ENCODE results near the gene TADA2A.
A peak's percentile ranks its signal among the peaks of the same experiment; 100 is the strongest.

TADA2A gene, protein sequence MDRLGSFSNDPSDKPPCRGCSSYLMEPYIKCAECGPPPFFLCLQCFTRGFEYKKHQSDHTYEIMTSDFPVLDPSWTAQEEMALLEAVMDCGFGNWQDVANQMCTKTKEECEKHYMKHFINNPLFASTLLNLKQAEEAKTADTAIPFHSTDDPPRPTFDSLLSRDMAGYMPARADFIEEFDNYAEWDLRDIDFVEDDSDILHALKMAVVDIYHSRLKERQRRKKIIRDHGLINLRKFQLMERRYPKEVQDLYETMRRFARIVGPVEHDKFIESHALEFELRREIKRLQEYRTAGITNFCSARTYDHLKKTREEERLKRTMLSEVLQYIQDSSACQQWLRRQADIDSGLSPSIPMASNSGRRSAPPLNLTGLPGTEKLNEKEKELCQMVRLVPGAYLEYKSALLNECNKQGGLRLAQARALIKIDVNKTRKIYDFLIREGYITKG

DNA sequence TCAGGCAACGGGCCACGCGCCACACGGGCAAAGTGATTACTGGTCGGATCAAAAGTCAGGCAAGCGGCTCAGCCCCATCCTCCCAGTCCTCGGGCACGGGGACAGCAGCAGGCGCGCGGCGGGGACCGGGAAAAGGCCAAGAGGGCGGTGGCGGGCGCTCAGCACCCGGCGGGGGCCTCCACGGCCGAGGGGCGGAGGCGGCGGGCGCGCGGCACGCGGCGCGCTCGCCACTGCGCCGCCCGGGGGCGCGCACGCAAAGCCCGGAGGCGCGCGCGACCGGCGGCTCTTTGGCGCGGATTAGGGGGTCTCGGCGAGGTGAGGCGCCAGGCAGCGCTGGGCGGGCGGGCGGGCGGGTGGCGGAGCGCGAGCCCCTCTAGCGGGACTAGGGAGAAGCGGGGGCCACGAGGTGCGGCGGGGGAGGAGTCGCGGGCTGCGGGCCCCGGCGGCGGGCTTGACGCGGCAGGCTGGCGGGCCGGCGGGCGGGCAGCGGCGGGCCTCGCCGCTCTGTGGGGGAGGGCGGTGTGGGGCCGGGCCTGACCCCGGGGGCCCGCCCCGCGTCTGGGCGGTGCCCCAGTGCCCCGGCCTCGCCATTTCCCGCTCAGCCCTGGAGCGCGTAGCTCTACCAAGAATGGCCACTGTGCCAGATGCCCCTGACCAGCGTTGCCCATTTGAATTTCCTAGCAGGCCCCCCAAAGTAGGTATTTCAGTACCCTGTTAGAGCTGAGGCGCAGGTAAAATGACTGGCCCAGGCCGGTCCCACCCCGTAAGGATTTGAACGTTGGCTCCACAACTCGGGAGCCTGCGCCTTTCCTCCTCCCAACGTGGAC lies at the start of gene TADA2A, which contains the start of gene ACACA:
Gene TADA2A (plus strand): TSS at position 252 of the 827 bp plus-strand sequence. CDS start 4,480 bp downstream, outside the sequence.
Gene ACACA (minus strand): TSS at position 202 of the 827 bp plus-strand sequence. CDS start 537 bp downstream, outside the sequence.
- DNase-seq: peak; percentile 79

DNA sequence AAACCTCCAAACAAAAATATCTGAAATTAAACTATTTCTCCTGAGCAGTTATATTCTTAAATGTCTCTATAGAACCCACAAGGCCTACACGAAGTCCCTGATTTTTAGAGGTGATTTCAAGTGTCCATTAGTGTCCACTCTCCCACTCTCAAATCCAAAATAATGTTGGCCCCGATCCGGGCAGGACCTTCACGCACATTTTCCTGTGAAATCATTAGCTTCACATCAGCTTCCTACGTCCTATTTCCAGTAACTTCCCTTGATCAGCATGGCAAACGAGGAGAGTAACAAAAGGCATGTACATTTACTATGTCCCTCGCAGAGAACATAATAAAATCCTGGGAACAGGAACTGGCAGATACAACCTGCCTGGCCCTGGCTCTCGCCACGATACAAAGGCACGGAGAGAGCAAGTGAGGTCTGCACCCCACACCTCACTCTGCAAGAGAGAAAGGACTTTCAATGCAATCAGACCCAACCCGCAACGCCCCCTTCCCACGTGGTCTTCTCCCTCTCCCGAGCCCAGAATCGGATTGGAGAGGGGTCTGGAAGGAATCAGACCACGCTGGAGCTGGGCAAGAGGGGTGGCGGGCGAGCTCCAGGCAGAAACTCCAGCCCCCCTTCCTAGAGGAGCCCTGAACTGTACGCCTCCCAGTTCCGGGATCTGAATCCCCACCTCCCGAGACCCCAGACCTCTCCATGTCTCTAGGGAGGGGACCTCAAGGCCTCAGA lies 48.4 kb upstream of the TADA2A start:
- peak; percentile 29 for DNase-seq

DNA sequence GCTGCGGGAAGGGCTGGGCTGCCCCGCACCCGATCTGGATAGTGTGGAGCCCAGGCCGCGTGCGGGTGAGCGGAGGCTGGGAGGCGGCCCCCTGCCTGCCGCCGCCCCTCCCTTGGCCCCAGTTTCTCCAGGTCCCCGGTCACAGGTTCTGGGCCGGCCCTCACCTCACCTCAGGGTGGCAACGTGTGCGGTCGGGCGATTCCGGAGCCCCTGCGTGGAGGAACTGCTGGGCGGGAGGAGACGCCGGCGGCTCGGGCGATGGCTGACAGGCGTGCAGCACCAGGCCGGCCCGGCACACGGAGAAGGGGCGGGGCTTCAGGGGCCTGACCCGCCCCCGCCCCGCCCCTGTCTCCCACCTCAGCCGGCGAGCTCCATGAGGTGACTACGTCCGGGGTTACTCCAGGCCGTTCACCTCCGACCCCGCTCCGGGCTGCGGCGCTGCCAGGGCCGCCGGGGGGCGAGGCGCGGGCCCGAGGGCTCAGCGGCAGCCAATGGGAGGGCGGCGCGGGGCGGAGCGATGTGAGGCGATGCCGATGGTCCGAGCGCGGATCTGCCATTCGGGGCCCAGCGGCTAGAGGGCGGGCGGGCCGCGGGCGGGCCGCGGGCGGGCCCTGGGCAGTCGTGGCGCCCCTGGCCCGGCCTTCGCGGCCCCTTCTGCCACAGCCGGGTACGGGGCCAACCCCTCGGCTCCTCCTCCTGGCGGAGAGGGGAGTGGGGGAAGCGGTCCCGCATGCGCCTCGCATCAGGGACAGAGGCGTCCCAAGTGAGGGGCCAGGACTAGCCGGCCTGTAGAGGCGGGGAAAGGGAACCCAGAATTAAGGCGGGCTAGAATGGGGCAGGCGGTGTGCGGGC lies 47.6 kb upstream of the TADA2A start:
- peak; percentile 92 for DNase-seq

DNA sequence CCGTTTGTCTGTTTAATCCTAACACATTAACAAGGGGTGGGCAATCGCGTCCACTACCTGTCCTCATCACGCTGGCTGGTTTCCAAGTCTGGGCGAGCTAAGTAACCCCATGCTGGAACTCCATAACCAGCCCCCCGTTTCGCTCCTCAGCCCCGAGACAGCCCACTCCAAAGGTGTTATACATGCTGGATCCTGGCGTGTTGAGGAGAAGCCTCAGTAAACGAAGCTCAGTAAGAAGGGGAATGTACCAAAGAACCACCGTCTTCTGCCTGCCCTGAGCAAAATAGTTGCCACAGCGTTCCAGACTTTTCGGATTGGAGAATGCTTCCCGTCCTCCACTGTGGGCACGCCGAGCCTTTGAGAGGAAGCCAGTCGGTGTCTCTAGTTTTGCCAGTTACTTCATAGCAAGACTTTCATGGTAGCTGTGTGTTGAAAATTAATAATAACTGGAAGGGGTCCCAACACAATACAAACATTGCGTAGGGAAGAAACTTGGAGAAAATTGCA lies 47.0 kb upstream of the TADA2A start:
- no peak for DNase-seq

DNA sequence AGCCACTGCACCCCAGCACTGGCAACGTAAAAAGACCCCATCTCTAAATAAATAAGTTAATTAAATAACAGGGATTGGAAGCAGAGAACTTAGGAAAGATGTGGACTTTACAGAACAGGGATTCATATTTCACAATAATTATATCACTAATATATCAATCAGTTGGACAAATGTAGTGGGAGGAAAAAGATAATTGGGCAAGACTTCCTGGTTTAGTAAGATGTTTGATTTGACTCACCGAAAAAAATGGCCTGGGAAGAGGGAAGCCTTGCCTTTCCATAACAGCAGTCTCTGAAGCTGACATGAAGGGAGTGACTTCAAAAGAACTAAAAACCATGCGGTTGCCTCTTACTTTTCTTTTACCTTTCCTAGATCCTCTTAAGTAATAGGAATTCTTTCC lies 46.1 kb upstream of the TADA2A start:
- no peak for DNase-seq

DNA sequence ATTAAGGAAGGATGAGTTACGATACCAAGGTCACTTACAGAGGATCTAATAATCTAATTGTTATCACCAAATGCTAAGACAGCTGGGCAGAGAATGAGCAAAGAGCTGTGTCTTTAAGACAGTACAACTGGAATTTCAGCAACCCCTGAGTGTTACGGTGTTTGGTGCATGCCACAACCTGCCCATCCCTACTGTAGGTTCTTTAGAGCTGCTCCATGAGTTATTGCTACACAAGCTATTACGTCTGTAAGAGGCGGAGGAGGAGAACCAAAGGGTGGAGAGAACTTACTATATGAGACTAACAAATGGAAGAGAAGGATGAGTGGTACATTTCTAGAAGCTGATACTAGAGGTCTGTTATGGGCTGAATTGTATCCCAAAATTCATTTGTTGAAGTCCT lies 45.1 kb upstream of the TADA2A start:
- no peak for DNase-seq

DNA sequence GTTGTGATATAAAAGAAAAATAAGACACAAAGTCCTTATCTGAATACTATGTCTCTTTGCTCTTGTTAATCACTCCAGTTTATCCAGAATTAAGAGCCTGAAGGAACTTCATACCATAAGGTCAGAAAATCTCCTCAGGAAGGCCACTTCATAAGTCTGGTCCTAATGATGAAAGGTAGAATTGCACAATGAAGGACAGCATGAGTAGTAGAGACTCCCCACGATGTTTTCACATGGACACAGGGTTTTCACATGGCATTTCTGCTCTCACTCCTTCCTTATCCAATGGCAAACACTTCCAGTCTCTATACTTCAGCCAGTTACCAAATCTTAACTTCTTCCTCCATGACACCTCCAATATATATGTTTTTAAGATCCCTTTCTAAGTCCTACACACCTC lies 41.1 kb upstream of the TADA2A start:
- DNase-seq: no peak

DNA sequence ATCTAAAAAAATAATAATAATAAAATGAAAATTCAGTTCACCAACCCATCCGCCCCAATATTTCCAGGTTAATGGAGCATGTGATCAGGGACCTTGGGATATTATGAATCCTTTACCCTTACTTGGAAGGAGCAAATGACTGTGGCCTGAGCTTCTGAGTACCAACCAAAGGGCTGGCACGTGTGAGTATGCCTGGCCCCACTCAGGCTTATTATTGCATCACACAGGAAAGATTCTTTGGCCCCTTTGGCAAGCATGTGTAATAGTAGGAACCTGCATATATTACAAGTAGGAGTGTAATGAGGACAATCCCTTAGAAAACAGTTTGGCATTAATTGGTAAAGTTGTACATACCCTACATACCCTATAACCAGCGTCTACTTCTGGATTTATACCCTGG lies 38.1 kb upstream of the TADA2A start:
- DNase-seq: no peak

DNA sequence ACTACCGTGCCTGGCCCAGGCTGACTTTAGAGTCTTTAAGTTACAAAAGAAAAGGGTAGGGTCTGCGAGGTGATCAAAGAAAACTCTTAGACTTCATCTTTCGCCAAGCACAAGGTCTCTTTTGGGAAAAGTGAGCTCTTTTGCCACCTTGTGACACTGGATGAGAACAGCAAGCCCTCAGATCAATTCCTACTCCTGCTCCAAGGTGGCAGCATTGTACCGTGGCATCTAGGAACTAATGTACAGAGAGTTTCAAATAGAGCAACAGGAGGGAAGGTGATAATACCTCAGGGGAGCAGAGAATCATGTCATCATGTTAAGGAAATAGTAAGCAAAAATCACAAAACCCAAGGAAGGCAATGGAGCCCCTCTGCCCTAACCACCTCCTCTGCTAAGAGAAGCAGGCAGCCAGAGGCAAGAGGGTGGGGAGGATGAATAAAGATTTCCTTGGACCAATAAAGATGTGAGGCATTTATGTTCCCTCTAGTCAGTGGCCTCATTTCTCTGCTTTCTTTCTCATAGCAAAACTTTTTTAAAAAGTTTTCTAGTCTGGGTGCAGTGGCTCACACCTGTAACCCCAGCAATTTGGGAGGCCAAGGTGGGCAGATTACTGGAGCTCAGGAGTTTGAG lies 33.0 kb upstream of the TADA2A start:
- DNase-seq: peak; percentile 69

DNA sequence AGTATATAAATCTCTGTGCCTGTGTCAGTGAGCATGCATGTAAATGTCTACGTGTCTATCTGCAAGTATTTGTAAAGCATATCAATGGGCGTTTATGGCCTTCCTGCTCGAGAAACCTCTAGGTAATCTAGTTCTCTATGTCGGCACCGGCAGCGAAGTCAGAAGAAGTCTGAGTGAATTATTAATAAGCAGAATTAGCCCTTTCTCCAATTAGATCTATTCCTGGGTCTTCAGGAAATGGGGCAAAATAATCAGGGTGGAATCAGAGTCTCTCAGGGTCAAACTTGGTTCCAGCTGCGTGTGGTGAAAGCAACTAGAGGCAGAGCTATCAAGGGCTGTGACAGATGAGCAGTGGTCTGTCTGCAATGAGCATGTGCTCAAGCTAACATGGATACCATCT lies 31.0 kb upstream of the TADA2A start, which contains the start of gene C17orf78:
Gene C17orf78 (plus strand): TSS at position 280 of the 400 bp plus-strand sequence. CDS start 108 bp downstream, at position 388.
- DNase-seq: no peak

DNA sequence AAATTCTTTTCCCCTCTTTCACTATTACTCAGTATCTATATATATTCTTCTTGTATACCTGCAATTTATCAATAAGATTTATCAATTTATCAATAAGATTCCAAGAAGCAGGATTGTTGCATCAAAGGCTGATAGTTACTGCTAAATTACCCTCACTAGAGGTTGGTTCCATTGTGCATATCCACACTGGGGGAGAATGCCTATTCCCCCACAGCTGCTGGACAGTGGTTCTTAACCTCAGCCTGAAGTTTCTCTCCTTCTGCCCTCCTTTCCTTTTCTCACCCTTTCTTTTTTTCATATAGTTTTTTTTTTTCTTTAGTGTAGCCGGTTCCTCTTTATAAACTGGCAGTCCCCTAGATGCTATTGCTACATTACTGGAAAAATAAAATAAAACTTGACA lies 24.6 kb upstream of the TADA2A start:
- no peak for DNase-seq

DNA sequence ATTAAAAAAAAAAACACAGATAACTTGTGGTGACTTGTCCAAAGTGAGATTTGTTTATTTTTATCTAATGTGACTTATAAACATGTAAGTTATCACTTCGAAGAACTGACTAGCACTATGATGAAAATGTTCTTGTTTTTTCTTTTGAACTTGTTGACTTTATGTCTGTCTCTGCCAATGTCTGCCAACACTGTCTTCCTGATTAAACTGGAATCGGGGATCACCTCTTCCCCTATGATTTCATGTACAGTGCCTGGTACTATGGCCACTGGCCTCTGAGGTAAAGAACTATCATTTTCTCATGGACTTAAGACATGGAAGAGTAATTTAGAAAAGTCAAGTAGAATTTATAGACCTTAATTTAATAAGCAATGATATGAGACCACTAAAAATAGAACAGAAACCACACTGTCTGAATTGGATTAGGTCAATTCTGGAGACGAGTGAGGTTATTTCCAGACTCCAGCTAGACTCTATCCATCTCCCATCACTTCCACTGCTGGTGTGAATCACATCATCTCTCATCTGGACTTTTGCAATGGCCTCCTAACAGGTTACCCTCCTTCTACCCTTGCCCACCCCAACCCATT lies 22.0 kb upstream of the TADA2A start:
- DNase-seq: no peak

DNA sequence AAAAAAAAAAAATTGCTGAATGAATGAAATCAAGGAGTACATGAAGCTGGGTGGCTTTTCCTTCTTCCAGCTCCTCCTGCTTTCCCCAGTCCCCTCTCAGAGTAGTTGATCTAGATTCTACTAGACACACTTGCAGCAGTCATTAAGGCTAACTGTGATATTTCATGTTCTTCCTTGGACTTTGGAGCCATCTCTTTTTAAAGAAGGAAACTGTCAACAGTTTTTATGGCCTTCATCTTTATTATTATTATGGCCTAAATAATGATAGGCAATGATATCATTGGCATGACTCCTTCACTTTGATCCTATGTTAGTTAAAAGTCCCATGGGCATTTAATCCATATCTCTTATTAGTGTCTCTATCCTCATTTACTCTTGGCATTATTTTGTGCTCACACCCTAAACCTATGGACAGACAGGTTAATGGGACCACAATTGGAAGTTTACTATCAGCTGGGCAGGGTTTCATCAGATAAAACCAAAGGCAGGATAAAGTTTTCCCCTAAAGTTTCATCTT lies 21.2 kb upstream of the TADA2A start:
- DNase-seq: no peak

DNA sequence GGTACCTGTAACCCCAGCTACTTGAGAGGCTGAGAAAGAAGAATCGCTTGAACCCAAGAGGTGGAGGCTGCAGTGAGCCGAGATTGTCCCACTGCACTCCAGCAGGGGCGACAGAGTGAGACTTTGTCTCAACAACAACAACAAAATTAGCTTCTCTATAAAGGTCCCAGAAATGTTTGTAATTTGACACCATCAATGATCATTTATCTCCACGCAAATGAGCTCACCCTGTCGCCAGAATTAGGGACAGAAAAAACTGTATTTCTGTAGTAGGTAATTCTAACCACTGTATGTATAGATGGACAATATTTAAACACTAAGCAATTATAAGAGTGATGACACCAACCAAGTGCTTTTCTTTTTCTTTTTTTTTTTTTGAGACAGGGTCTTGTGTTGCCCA lies 20.2 kb upstream of the TADA2A start:
- DNase-seq: no peak

DNA sequence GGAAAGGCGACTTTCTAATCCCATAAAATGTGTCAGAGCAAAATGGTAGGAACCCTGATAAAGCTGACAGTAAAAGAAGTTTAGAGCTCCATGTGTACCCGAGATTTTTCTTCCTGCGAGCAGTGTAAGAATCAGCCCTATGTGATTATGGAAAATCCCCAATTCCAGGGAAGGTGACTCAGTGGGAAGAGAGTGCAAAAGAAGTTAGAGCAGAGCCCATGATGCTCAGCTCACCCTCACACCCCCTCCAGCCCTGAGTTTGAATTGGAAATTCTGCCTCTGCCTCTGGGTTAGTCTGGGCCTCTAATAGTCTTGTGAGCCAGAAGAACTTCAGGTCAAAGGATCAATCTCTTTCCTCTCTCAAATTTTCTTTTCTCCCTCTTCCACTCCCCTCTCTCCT lies 18.4 kb upstream of the TADA2A start:
- no peak for DNase-seq

DNA sequence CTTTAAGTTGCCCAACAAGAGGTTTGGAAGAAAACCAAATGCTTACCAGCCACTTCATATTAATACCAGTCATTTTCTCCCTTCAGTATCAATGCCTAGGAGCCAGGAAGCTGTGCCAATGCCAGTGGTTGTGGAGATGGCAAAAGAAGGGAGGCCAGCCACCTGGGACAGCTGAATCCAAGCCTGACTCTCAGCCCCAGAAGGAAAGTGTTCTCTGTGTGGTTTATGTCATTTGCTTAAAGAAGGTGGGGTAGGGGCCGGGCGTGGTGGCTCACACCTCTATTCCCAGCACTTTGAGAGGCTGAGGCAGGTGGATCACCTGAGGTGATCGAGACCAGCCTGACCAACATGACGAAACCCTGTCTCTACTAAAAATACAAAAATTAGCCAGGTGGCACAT lies 17.5 kb upstream of the TADA2A start:
- DNase-seq: no peak

DNA sequence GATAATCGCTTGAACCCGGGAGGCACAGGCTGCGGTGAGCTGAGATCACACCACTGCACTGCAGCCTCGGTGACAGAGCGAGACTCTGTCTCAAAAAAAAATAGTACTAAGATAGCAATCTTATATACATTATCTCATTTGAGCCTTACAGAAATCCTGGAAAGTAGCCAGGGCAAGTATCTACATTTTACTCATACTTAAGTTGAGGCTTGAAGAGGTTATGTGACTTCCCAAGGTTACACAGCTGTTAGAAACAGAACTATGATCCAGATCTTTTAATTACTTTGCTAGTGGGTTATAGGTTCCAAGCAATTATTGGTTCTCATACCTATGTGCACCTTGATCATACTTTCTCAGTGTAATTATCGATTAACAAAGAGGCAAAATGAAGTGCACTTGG lies 15.5 kb upstream of the TADA2A start:
- DNase-seq: no peak

DNA sequence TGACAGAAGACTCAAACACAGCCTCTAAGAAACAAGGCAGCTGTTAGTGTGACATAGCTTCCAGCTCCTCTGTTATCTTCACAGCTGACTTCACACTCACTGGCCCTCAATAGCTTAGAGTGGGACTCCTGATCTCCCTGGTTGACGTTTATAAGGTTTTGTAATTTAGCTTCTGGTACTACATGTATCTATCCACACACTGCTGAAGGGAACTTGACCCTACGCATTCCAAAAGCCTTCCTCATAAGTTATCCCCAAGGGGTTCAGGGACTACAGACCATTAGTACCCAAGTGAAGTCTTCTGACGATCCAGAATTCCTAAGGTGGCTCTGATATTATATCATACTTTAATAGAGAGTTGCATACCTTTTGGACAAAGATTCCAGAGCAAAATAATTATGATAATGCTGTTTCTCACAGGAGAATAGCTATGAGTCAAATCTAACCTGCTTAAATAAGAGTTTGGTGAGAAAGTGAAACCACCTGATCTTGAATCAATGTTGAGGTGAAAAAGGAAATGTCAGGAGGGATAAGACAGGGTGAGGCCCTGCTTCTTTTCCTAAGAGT lies 14.6 kb upstream of the TADA2A start:
- DNase-seq: no peak

DNA sequence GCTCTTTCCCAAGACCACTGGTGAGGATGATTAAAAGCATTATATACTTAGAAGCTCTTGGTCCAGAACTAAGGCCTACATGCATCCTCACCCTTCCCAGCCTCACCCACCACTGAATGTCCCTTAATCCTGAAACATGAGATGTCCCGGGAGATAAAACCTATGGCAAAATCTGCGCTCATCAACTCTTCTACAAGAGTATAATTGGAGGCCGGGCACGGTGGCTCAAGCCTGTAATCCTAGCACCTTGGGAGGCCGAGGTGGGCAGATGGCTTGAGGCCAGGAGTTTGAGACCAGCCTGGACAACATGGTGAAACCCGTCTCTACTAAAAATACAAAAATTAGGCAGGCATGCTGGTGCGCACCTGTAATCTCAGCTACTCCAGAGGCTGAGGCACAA lies 13.3 kb upstream of the TADA2A start:
- no peak for DNase-seq

DNA sequence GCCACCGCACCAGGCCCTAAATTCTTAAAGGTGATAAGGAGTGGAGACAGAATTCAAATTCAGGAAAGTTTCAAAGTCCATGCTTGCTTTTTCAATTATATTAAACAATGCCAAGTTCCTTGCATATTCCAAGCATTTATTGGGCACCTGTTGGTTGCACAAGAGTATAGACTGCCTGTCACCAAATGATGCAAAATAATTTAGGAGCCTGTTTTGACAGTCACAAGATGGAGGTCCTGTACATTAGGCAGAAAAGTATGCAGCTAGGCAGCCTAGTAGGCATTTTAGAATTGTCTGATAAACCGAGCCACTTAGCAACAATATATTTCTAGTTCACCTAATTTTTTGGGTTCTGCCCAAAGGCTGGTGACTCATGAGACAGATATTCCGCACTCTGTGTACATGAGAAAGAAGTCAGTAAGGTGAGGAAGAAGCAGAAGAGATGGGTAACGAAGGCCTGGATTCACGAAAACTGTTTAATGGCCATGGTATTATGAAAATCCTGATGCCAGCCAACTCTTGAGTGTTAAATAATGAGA lies 7.4 kb upstream of the TADA2A start:
- DNase-seq: no peak
